IPS-NIHi11 (cell line): ENCODE data around the gene UGT1A5.
A peak's percentile ranks its signal among the peaks of the same experiment; 100 is the strongest.

Source experiments
- DNase-seq: peaks from one replicate; pipeline ENCODE4 v3.0.0; 2012; ENCODE audit warnings: mixed read lengths, low spot score

Gene UGT1A5

GRCh38 chr2:233810385-233810784, 97.7 kb downstream of the UGT1A5 start:
- DNase-seq: no peak

- no peak for DNase-seq
Observed at GRCh38 chr2:233811087-233811486, 98.4 kb downstream of the UGT1A5 start.

GRCh38 chr2:233811732-233812131, 99.0 kb downstream of the UGT1A5 start:
- DNase-seq: no peak

GRCh38 chr2:233813236-233814055, 100.7 kb downstream of the UGT1A5 start:
- no peak for DNase-seq

GRCh38 chr2:233814056-233814835, 101.5 kb downstream of the UGT1A5 start:
- DNase-seq: peak; percentile 75

- no peak for DNase-seq
Observed at GRCh38 chr2:233815861-233816260, 103.2 kb downstream of the UGT1A5 start.

- no peak for DNase-seq
Observed at GRCh38 chr2:233816334-233816733, 103.6 kb downstream of the UGT1A5 start.

GRCh38 chr2:233816771-233817170, 104.1 kb downstream of the UGT1A5 start:
- no peak for DNase-seq

GRCh38 chr2:233817361-233817911, 104.7 kb downstream of the UGT1A5 start:
- no peak for DNase-seq

- DNase-seq: no peak
Observed at GRCh38 chr2:233817995-233818638, 105.4 kb downstream of the UGT1A5 start.

- DNase-seq: no peak
Observed at GRCh38 chr2:233818639-233819621, 106.2 kb downstream of the UGT1A5 start.

- no peak for DNase-seq
Observed at GRCh38 chr2:233819884-233820773, 107.4 kb downstream of the UGT1A5 start.

GRCh38 chr2:233820774-233821105, 108.0 kb downstream of the UGT1A5 start:
- DNase-seq: no peak

GRCh38 chr2:233821196-233821595, 108.5 kb downstream of the UGT1A5 start:
- no peak for DNase-seq

- DNase-seq: no peak
Observed at GRCh38 chr2:233821709-233822100, 109.0 kb downstream of the UGT1A5 start.

- no peak for DNase-seq
Observed at GRCh38 chr2:233822101-233822771, 109.5 kb downstream of the UGT1A5 start.
